Measurements from ENCODE around the gene MBD3.

The MBD3 gene

DNA sequence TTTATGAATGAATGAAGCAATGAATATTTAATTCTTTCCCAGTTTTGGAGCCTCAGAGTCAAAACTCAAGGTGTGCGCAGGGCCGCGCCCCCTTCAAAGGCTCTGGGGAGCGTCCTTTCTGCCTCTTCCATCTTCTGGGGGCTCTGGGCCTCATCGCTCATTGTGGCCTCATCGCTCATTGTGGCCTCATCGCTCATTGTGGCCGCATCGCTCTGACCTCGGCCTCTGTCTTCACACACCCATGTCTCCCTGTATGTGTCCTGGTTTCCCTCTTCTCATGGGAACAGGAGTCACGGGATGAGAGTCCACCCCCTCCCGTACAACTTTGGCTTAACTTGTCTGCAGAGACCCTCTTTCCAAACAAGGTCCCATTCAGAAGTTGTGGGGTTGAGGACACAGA lies 21.3 kb downstream of the MBD3 start:
- FAIRE-seq (no peak), DNase-seq (ENCODE audit: insufficient read length, low spot score) (no peak)
- TF ChIP-seq, protein P1, sequence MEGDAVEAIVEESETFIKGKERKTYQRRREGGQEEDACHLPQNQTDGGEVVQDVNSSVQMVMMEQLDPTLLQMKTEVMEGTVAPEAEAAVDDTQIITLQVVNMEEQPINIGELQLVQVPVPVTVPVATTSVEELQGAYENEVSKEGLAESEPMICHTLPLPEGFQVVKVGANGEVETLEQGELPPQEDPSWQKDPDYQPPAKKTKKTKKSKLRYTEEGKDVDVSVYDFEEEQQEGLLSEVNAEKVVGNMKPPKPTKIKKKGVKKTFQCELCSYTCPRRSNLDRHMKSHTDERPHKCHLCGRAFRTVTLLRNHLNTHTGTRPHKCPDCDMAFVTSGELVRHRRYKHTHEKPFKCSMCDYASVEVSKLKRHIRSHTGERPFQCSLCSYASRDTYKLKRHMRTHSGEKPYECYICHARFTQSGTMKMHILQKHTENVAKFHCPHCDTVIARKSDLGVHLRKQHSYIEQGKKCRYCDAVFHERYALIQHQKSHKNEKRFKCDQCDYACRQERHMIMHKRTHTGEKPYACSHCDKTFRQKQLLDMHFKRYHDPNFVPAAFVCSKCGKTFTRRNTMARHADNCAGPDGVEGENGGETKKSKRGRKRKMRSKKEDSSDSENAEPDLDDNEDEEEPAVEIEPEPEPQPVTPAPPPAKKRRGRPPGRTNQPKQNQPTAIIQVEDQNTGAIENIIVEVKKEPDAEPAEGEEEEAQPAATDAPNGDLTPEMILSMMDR (IDR thresholded peaks at IDR 0.05; ENCODE audit: insufficient read depth, missing control alignments): no peak

DNA sequence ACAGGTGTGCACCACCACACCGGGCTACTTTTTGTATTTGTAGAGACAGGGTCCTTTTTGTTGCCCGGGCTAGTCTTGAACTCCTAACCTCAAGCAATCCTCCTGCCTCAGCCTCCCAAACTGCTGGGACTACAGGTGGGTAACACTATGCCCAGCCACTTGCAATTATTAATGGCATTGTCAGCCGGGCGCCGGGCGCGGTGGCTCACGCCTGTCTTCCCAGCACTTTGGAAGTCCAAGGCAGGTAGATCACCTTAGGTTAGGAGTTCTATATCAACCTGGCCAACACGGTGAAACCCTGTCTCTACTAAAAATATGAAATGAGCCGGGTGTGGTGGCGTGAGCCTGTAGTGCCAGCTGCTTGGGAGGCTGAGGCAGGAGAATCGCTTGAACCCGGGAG lies 21.8 kb downstream of the MBD3 start:
- TF ChIP-seq, protein P1 (IDR thresholded peaks at IDR 0.05; ENCODE audit: insufficient read depth, missing control alignments): no peak
- FAIRE-seq: no peak
- DNase-seq (ENCODE audit: insufficient read length, low spot score): no peak

DNA sequence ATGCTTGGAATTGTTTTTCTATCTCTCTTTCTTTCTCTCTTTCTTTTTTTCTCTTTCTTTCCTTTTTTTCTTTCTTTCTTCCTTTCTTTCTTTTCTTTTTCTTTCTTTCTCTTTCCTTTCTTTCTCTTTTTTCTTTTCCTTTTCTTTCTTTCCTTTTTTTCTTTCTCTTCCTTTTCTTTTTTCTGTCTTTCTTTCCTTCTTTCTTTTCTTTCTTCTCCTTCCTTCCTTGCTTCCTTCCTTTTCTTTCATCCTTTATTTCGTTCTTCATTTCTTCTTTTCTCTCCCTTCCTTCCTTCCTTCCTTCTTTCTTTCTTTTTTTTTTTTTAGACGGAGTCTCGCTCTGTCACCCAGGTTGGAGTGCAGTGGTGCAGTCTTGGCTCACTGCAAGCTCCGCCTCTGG lies 22.7 kb downstream of the MBD3 start:
- TF ChIP-seq, protein P1 (IDR thresholded peaks at IDR 0.05; ENCODE audit: insufficient read depth, missing control alignments): no peak
- DNase-seq (ENCODE audit: insufficient read length, low spot score) (no peak), FAIRE-seq (no peak)

DNA sequence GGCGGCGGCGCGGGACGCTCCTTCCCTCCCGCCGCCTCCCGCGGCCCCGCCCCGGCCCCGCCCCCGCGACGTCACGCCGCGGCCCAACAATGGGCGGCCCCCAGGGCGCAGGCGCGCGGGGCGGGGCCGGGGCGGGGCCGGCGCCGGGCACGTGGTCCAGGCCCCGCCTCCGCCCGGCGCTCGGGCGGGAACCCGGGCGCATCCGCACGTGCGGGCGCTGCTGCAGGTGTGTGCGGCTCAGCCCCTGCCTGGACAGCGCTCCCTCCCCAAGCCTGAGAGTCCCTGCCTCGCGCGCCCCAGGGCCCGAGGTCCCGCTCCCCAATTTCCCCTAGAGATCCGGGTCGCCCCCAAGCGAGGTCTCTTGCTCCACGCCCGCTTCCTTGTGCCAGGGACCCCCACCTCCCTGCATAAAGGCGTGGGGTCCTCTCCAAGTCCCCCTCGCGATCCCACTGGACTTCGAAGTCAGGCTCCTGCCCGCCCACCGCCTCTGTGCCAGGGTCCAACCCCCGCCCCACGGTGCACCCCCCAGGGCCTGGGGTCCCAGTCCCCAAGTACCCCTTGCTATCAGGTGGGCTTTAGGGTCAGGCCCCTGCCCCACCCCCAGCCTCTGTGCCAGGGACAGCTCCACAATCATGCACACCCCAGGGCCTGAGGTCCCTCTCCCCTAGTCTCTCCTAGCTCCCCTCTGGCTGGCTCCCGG lies 24.2 kb downstream of the MBD3 start, which contains the start of gene MEX3D:
Gene MEX3D, minus strand, starts transcription at position 6 of the 700 bp plus-strand sequence. CDS start 267 bp downstream, outside the sequence.
- FAIRE-seq: no peak
- peak; percentile 97 for DNase-seq (ENCODE audit: insufficient read length, low spot score)
- TF ChIP-seq, protein P1 (IDR thresholded peaks at IDR 0.05; ENCODE audit: insufficient read depth, missing control alignments): no peak

DNA sequence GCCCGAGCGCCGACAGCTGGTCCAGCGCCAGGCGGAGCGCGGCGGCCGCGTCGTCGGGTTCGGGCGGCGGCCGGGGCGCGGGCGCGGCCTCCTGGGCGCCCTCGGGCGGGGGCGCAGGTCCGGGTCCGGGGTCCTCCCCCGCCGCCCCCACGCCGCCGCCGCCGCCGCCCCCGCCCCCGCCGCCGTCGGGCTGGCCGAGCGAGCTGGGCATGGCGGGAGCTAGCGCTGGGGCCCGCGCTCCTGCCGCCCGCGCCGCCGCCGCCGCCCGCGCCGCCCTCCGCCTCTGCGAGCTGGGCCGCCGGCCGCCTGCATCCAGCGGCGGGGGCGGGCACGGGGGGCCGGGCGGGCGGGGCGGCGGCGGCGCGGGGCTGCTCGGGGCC lies 24.8 kb downstream of the MBD3 start:
- TF ChIP-seq, protein P1 (IDR thresholded peaks at IDR 0.05; ENCODE audit: insufficient read depth, missing control alignments): no peak
- no peak for DNase-seq (ENCODE audit: insufficient read length, low spot score)
- no peak for FAIRE-seq

DNA sequence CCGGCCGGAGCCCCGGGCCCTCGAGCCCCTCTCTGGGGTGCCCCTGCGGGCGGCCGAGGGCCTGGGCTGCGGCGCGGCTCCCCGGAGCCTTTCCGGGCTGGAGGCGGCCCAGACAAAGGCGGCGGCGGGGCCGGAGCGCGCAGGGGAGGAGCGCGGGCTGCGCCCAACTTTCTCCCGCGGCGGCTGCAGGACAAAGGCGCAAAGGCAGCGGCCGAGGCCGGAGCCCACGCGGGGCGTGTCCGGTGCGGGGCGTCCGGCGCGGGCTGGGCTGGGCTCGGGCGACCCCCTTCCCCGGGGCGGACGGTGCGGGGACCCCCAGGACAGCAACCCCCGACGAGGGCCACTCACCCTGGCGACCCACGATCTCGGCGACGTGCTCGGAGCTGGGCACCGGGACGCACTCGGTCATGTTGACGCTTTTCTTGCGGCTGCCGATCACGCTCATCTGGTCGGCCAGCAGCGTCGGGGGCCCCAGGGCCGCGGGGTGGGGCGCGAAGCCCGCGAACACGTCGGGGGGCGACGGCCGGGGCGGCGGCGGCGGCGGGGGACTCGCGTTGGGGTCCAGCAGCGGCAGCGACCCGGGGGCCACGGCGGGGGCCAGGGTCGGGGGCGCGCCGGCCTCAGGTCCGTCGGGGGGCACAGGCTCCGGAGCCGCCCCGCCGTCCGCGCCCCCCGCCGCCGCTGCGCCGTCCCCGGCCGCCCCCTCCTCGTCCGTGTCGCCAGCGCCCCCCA lies 25.4 kb downstream of the MBD3 start:
- DNase-seq (ENCODE audit: insufficient read length, low spot score): no peak
- TF ChIP-seq, protein P1 (IDR thresholded peaks at IDR 0.05; ENCODE audit: insufficient read depth, missing control alignments): no peak
- FAIRE-seq: no peak

Data from D721Med (cell line).